Ovary (tissue), 9 donors: ENCODE results near the gene PLVAP. TPM values are rescaled to one million over a fixed set of nuclear protein-coding genes. Genes with fewer than 3 reads are reported as not detected.

Source experiments
- DNase-seq, 5 donors: peaks; one replicate each; pipeline ENCODE4 v3.0.0-alpha.2; 2019 to 2020
- H3K27ac ChIP-seq, 2 donors: fragments of 200-600 bp; one replicate each; pipeline versions ENCODE4 v1.5.1 to v1.8.0; 2019 to 2022
- H3K27me3 ChIP-seq: fragments of 200-600 bp; one replicate; pipeline ENCODE4 v1.8.0; 2022
- H3K36me3 ChIP-seq: fragments of 200-600 bp; sonication (generic); one replicate; pipeline ENCODE4 v1.5.1; 2019
- H3K4me1 ChIP-seq: one replicate; pipeline ENCODE4 v1.8.1; 2013; ENCODE audit warnings: mild to moderate bottlenecking, moderate library complexity; ENCODE audit not compliant: insufficient read depth
- H3K4me3 ChIP-seq: fragments of 200-600 bp; sonication (generic); one replicate; pipeline ENCODE4 v1.5.1; 2017
- H3K9me3 ChIP-seq, 2 donors: fragments of 200-600 bp in 1 of 2; sonication (generic) in 1 of 2; one replicate each; pipeline versions ENCODE4 v1.5.1 to v1.8.1; 2013 to 2019; ENCODE audit warnings: mild to moderate bottlenecking in 1 of 2, moderate library complexity in 1 of 2
- EP300 ChIP-seq: sonication (generic); formaldehyde crosslinking; IDR thresholded peaks from one replicate; pipeline ENCODE4 v1.6.1; 2017; ENCODE audit warnings: antibody characterized with exemption
- POLR2A ChIP-seq: fragments of 450-650 bp; IDR thresholded peaks from one replicate; pipeline ENCODE4 v1.6.1; 2017; ENCODE audit warnings: antibody characterized with exemption, mild to moderate bottlenecking, moderate library complexity
- WGBS, 3 donors: extraction: QIAGEN DNeasy Blood & Tissue Kit in 1 of 3; methylation state at CpG; one replicate each; pipeline versions ENCODE4 v1.1.5 to v1.1.7; 2013 to 2017; 5-methylcytosine and 5-hydroxymethylcytosine counted together
- intact Hi-C, 4 donors: fragments of 100-400 bp; cut with DNase I; formaldehyde crosslinking; loops; one replicate each; pipeline versions ENCODE4 v1.11.0 to v1.15.1; 2022 to 2023
- polyA plus RNA-seq, 2 donors: library from polyadenylated mRNA; stranded (reverse); fragments of 200-250 nt in 1 of 2; fragments of 350-450 nt in 1 of 2; fragmentation: Illumina TruSeq in 1 of 2; extraction: RNeasy Lipid Tissue Mini Kit (QIAGEN cat#74804) in 1 of 2; gene quantifications; one replicate each; pipeline ENCODE4 v1.2.3, GENCODE V29; 2013 to 2014
- total RNA-seq, 7 donors: library from RNA; depleted of rRNA in 2 of 7; stranded (reverse); fragments of >200 nt in 2 of 7; fragmentation: NEBNext Ultra II Directional in 3 of 7; extraction: Animal tissue kit (Norgen Biotek cat#: 25700) in 3 of 7; gene quantifications; one replicate each; pipeline versions ENCODE4 v1.1.0 to v1.2.4, GENCODE V29; 2016 to 2023
- TF ChIP-seq, protein P1 (sequence below), 3 donors: fragments of 450-650 bp in 2 of 3; fragments of 200-600 bp in 1 of 3; IDR thresholded peaks; one replicate each; pipeline versions ENCODE4 v1.5.1 to v1.8.0; 2016 to 2022; ENCODE audit warnings: antibody characterized with exemption in 3 of 3, mild to moderate bottlenecking in 1 of 3
- donor health status: DM: no; HTN: no; CAD: no; lungs with moderate emphysema.
- donor health status: DM: no; HTN: no; CAD: no.
- donor health status: Bipolar disorder and iron deficiency.
- donor health status: DM: yes; HTN: yes; CAD: no.
- donor health status: DM: no; HTN: no; CAD: no.
- donor health status: DM: yes; HTN: yes; CAD: no.

Gene PLVAP
- total and polyA plus RNA-seq, 9 donors, result 2.0 to 22.7 (median 8.3) TPM

DNA sequence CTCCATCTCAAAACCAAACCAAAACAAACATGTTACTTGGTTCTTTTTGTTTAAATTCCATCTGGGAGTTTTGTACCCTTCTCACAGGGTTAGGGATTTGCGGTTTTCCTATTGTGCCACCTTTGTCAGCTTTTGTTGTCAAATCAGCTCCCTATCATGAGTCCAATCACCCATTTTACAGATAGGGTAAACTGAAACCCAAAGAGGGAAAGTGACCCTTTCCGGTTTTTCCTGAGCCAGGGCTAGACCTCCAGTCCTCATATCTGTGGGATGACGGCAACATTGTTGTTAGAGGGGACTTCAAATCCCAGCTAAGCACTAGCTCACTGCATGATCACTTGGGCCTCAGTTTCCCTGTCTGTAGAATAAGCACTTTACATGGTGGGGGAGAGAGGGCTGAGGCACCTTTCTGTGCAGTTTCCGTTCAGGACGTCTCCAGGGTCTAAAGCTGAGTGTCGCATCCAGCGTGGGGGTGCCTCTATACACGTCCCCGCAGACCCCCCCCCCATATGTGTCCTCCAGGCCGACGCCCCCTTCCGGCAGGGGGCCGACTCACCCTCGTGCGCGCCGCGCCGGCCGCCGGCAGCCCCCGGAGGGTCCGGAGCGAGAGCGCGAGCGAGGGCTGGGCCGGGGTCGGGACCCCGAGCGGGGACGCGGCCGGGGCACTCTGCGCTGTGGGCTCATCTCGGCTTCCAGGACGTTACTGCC, 13.0 kb upstream of the PLVAP start:
- peak in 2 of 5 donors; percentile 53 to 63 for DNase-seq
- TF ChIP-seq, protein P1, sequence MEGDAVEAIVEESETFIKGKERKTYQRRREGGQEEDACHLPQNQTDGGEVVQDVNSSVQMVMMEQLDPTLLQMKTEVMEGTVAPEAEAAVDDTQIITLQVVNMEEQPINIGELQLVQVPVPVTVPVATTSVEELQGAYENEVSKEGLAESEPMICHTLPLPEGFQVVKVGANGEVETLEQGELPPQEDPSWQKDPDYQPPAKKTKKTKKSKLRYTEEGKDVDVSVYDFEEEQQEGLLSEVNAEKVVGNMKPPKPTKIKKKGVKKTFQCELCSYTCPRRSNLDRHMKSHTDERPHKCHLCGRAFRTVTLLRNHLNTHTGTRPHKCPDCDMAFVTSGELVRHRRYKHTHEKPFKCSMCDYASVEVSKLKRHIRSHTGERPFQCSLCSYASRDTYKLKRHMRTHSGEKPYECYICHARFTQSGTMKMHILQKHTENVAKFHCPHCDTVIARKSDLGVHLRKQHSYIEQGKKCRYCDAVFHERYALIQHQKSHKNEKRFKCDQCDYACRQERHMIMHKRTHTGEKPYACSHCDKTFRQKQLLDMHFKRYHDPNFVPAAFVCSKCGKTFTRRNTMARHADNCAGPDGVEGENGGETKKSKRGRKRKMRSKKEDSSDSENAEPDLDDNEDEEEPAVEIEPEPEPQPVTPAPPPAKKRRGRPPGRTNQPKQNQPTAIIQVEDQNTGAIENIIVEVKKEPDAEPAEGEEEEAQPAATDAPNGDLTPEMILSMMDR (IDR thresholded peaks at IDR 0.05), result peak in 2 of 3 donors; percentile 12 to 22
- TF ChIP-seq EP300, result no peak
- WGBS, 3 donors, result 6 to 15% (median 9%) methylated on average over 15 to 37 of the region's 37 CpGs
- Histone ChIP-seq H3K27ac (no peak overlapping the region), H3K36me3 (no peaks in the 10 kb centered on the region), H3K27me3 (no peaks in the 10 kb centered on the region), H3K4me1 (peaks cover 11% of the 10 kb centered on the region), H3K4me3 (peak overlapping the region; percentile 54), H3K9me3 (no peaks in the 10 kb centered on the region)
- intact Hi-C loops, result loop anchor here (2.0 to 10.0 kb wide), 5 partner anchors 43 to 97 kb away; partner anchors contain the start of gene NXNL1 (in 1 of the 4)

DNA sequence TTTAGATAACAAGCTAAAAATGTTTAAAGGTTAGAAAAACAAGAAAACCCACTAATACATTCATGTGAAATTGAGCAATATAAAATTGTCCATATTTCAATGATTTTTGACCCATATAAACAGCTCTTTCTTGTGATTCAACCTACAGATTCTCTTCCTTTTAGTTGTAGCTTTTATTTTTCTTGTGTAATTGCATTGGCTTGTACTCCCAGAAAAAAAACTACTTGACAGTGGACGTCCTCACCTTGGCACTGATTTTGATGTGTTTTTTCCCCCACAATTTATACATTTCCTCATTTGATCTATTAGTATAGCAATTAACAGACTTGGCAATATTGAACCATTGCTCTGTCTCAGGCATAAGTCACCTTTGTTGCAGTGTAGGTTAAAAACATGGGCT, 12.1 kb upstream of the PLVAP start:
- Histone ChIP-seq H3K27ac (no peak overlapping the region), H3K36me3 (no peaks in the 10 kb centered on the region), H3K27me3 (no peaks in the 10 kb centered on the region), H3K9me3 (no peaks in the 10 kb centered on the region), H3K4me1 (peaks cover 11% of the 10 kb centered on the region), H3K4me3 (no peak overlapping the region)
- WGBS, 3 donors, result 74 to 82% (median 76%) methylated on average over 1 of the region's 1 CpG
- TF ChIP-seq EP300 (no peak), POLR2A (no peak)
- TF ChIP-seq, protein P1 (IDR thresholded peaks at IDR 0.05), result no peak
- no peak for DNase-seq
- intact Hi-C loops, result loop anchor here in 2 of 4 donors (5.0 kb wide), 1 partner anchor 42 kb away; no protein-coding TSS in a partner anchor

DNA sequence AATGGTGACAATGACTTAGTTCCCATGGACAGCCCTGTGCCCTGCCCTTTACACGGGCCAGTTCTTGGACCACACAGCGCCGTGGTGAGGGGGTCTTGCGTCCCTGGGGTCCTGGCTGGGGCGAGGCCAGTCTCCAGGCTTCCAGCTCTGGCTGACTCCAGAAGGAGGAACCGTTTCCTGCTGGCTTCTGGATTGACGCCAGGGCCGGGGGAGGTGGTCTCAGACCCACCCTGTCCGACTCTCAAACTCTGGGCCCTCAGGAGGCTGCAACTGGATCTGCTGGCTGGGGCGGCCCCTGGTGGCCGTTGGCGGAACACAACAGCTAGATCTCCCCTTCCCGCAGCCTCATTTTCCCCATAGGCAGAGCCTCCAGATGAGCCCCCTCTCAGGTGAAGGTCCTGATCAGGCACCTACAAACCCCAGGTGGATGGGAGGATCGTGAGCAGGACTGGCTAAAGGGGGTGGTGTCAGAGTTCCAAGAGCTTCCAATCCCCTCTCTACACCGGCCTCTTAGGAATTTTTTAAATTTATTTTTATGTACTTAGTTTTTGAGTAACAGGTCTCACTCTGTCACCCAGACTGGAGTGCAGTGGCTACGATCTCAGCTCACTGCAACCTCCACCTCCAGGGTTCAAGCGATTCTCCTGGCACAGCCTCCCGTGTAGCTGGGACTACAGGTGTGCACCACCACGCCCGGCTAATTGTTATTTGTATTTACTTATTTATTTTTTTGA, 8.9 kb upstream of the PLVAP start:
- 33 to 38% (median 36%) methylated on average over 20 of the region's 20 CpGs for WGBS, 3 donors
- Histone ChIP-seq H3K9me3 (no peaks in the 10 kb centered on the region), H3K27ac (no peak overlapping the region), H3K4me1 (peaks cover 3% of the 10 kb centered on the region), H3K27me3 (no peaks in the 10 kb centered on the region), H3K4me3 (no peak overlapping the region), H3K36me3 (no peaks in the 10 kb centered on the region)
- peak in 4 of 5 donors; percentile 61 to 74 (median 64) for DNase-seq
- intact Hi-C loops, result loop anchor here (2.0 to 5.0 kb wide), 3 partner anchors 35 to 39 kb away; no protein-coding TSS in a partner anchor
- TF ChIP-seq, protein P1 (IDR thresholded peaks at IDR 0.05), result peak; percentile 44 to 81 (median 67)
- TF ChIP-seq EP300 (no peak), POLR2A (no peak)

DNA sequence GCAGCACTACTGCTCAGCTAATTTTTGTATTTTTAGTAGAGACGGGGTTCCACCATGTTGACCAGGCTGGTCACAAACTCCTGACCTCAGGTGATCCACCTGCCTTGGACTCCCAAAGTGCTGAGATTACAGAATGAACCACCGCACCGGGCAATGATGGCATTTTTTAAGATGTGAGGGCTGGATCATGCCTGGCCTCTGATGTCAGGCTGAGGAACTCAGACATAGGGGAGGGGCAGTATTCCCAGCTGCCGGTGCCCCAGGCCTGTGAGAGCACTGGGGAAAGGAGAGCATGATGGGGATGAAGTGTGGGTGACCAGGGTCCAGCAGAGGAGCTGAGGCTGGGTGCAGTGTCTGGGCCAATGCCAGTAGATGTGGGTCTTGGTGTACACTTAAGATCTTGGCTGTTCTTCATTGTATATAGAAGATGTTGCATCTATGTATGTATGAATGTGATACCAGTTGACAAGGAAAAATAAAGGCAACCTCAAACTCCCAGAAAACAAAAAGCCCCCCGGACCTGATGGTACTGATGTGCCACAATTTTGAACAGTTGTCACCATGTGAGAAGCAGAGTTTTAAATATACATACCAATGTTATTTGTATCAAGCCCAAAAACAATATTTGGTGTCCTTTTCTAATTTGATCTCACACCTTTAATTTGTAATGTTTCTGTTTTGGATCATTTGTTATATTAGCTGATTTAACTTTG, 3.4 kb upstream of the PLVAP start:
- intact Hi-C loops, result no loop called here
- Histone ChIP-seq H3K27me3 (no peaks in the 10 kb centered on the region), H3K27ac (no peak overlapping the region), H3K4me1 (peaks cover 1% of the 10 kb centered on the region), H3K36me3 (no peaks in the 10 kb centered on the region), H3K9me3 (no peaks in the 10 kb centered on the region), H3K4me3 (no peak overlapping the region)
- WGBS, 3 donors, result 94 to 99% (median 99%) methylated on average over 5 of the region's 5 CpGs
- TF ChIP-seq EP300, result no peak
- TF ChIP-seq POLR2A, result no peak
- TF ChIP-seq, protein P1 (IDR thresholded peaks at IDR 0.05), result no peak
- DNase-seq, result no peak
